Peyer's patch (tissue), 4 donors: ENCODE data around the gene PAX2. TPM values are rescaled to one million over a fixed set of nuclear protein-coding genes. Genes with fewer than 3 reads are reported as not detected.

Experiments
- DNase-seq, 3 donors: peaks; one replicate each; pipeline ENCODE4 v3.0.0-alpha.2; 2017 to 2019
- H3K27ac ChIP-seq, 4 donors: fragments of 200-600 bp; sonication (generic); one replicate each; pipeline ENCODE4 v1.5.1; 2016 to 2019
- H3K27me3 ChIP-seq, 2 donors: fragments of 200-600 bp; sonication (generic); one replicate each; pipeline ENCODE4 v1.5.1; 2019
- H3K36me3 ChIP-seq, 3 donors: fragments of 200-600 bp; sonication (generic); one replicate each; pipeline ENCODE4 v1.5.1; 2016 to 2019
- H3K4me1 ChIP-seq, 4 donors: fragments of 200-600 bp; sonication (generic); one replicate each; pipeline ENCODE4 v1.5.1; 2016 to 2019
- H3K4me3 ChIP-seq, 4 donors: fragments of 200-600 bp; sonication (generic); 1 replicate in 3 of 4; 2 replicates in 1 of 4; pipeline ENCODE4 v1.5.1; 2016 to 2019; ENCODE audit warnings: mild to moderate bottlenecking in 1 of 4
- H3K9me3 ChIP-seq, 4 donors: fragments of 200-600 bp; sonication (generic); one replicate each; pipeline ENCODE4 v1.5.1; 2016 to 2019; ENCODE audit warnings: mild to moderate bottlenecking in 1 of 4
- CTCF ChIP-seq, 6 experiments: fragments of 450-650 bp in 4 of 6; fragments of 200-600 bp in 2 of 6; sonication (generic) in 1 of 6; IDR thresholded peaks; one replicate each; pipeline ENCODE4 v1.5.1; 2017 to 2019; ENCODE audit warnings: antibody characterized with exemption in 6 of 6, mild to moderate bottlenecking in 3 of 6, moderate library complexity in 1 of 6
- POLR2A ChIP-seq, 2 donors: fragments of 450-650 bp; IDR thresholded peaks; one replicate each; pipeline ENCODE4 v1.5.1; 2017; ENCODE audit warnings: antibody characterized with exemption in 2 of 2, mild to moderate bottlenecking in 2 of 2, moderate library complexity in 2 of 2
- total RNA-seq, 4 donors: library from RNA; depleted of rRNA; stranded (reverse); fragments of >200 nt; gene quantifications; one replicate each; pipeline ENCODE4 v1.1.0, GENCODE V29; 2016

PAX2 gene
- total RNA-seq, 4 donors from 2014 or later, result not detected

GRCh38 chr10:100828738-100829096 lies 83.3 kb downstream of the PAX2 start:
- peaks cover 0 to 34% (median 18%) of the 10 kb centered on the region in 4 donors for H3K4me1 ChIP-seq
- H3K27ac ChIP-seq, result no peak overlapping the region
- TF ChIP-seq CTCF (IDR thresholded peaks at IDR 0.05), result no peak
- H3K27me3 ChIP-seq, result peaks cover 0 to 57% of the 10 kb centered on the region in 2 donors
- peak in 2 of 3 donors; percentile 32 to 50 for DNase-seq
- H3K36me3 ChIP-seq, result no peaks in the 10 kb centered on the region
- H3K9me3 ChIP-seq, result peaks cover 0 to 3% (median 0%) of the 10 kb centered on the region in 4 donors
- peak overlapping the region; percentile 1 to 58 (median 53) for H3K4me3 ChIP-seq

GRCh38 chr10:100829097-100829870 lies 83.9 kb downstream of the PAX2 start:
- H3K4me1 ChIP-seq, result peaks cover 0 to 34% (median 18%) of the 10 kb centered on the region in 4 donors
- TF ChIP-seq CTCF (IDR thresholded peaks at IDR 0.05) (no peak), POLR2A (IDR thresholded peaks at IDR 0.05) (no peak)
- H3K9me3 ChIP-seq, result peaks cover 0 to 3% (median 0%) of the 10 kb centered on the region in 4 donors
- peaks cover 0 to 57% of the 10 kb centered on the region in 2 donors for H3K27me3 ChIP-seq
- H3K4me3 ChIP-seq, result peak overlapping the region; percentile 1 to 58 (median 53)
- no peaks in the 10 kb centered on the region for H3K36me3 ChIP-seq
- DNase-seq, result no peak
- no peak overlapping the region for H3K27ac ChIP-seq

- no peak overlapping the region for H3K4me3 ChIP-seq
- H3K36me3 ChIP-seq, result no peaks in the 10 kb centered on the region
- H3K27ac ChIP-seq, result no peak overlapping the region
- TF ChIP-seq POLR2A (IDR thresholded peaks at IDR 0.05) (no peak), CTCF (IDR thresholded peaks at IDR 0.05) (no peak)
- peaks cover 0 to 3% (median 0%) of the 10 kb centered on the region in 4 donors for H3K9me3 ChIP-seq
- peaks cover 0 to 34% (median 18%) of the 10 kb centered on the region in 4 donors for H3K4me1 ChIP-seq
- peaks cover 0 to 50% of the 10 kb centered on the region in 2 donors for H3K27me3 ChIP-seq
- no peak for DNase-seq
Measured at GRCh38 chr10:100829933-100830727, 84.7 kb downstream of the PAX2 start.

GRCh38 chr10:100830728-100831111 lies 85.3 kb downstream of the PAX2 start:
- TF ChIP-seq CTCF (IDR thresholded peaks at IDR 0.05) (no peak), POLR2A (IDR thresholded peaks at IDR 0.05) (no peak)
- H3K4me1 ChIP-seq, result peaks cover 0 to 34% (median 18%) of the 10 kb centered on the region in 4 donors
- no peak overlapping the region for H3K4me3 ChIP-seq
- no peak overlapping the region for H3K27ac ChIP-seq
- peaks cover 0 to 50% of the 10 kb centered on the region in 2 donors for H3K27me3 ChIP-seq
- DNase-seq, result no peak
- peaks cover 0 to 3% (median 0%) of the 10 kb centered on the region in 4 donors for H3K9me3 ChIP-seq
- H3K36me3 ChIP-seq, result no peaks in the 10 kb centered on the region

GRCh38 chr10:100831742-100832141 lies 86.4 kb downstream of the PAX2 start:
- no peak overlapping the region for H3K4me3 ChIP-seq
- H3K27ac ChIP-seq, result no peak overlapping the region
- no peak for DNase-seq
- H3K36me3 ChIP-seq, result no peaks in the 10 kb centered on the region
- H3K27me3 ChIP-seq, result peaks cover 0 to 41% of the 10 kb centered on the region in 2 donors
- TF ChIP-seq POLR2A (IDR thresholded peaks at IDR 0.05), result no peak
- peaks cover 0 to 3% (median 0%) of the 10 kb centered on the region in 4 donors for H3K9me3 ChIP-seq
- peaks cover 0 to 29% (median 15%) of the 10 kb centered on the region in 4 donors for H3K4me1 ChIP-seq

- peaks cover 0 to 5% of the 10 kb centered on the region in 2 donors for H3K27me3 ChIP-seq
- H3K27ac ChIP-seq, result no peak overlapping the region
- no peaks in the 10 kb centered on the region for H3K36me3 ChIP-seq
- no peak for DNase-seq
- no peak for TF ChIP-seq POLR2A (IDR thresholded peaks at IDR 0.05)
- no peak for TF ChIP-seq CTCF (IDR thresholded peaks at IDR 0.05)
- no peak overlapping the region for H3K4me3 ChIP-seq
- no peaks in the 10 kb centered on the region for H3K9me3 ChIP-seq
- H3K4me1 ChIP-seq, result no peaks in the 10 kb centered on the region
Measured at GRCh38 chr10:100835810-100836209, 90.4 kb downstream of the PAX2 start.
